Fibroblast of skin of left biceps (primary cell): ENCODE measurements around the gene WDR70.
A peak's percentile ranks its signal among the peaks of the same experiment; 100 is the strongest.
"Not testable (repeated sequence)": the region's sequence is repeated elsewhere in the genome, so short reads cannot be mapped to it uniquely, and the experiment has no call there.

ENCODE experiments used
- DNase-seq, 2 experiments: peaks; one replicate each; pipeline ENCODE4 v3.0.0-alpha.2; 2013; ENCODE audit warnings: low read depth in 2 of 2

Gene WDR70

DNA sequence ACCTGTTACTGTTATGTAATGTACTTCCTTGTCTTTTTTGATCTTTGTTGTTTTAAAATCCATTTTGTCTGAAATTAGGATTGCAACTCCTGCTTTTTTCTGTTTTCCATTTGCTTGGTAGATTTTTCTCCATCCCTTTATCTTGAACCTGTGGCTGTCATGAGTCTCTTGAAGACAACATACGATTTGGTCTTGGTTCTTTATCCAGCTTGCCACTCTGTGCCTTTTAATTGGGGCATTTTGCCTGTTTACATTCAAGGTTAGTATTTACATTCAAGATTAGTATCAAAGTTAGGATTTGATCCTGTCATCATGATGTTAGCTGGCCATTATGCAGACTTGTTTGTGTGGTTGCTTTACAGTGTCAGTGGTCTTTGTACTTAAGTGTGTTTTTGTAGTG is 304.0 kb downstream of the WDR70 start:
- no peak for DNase-seq

- DNase-seq, result no peak
Measured at GRCh38 chr5:37685211-37685610, 306.1 kb downstream of the WDR70 start.

DNA sequence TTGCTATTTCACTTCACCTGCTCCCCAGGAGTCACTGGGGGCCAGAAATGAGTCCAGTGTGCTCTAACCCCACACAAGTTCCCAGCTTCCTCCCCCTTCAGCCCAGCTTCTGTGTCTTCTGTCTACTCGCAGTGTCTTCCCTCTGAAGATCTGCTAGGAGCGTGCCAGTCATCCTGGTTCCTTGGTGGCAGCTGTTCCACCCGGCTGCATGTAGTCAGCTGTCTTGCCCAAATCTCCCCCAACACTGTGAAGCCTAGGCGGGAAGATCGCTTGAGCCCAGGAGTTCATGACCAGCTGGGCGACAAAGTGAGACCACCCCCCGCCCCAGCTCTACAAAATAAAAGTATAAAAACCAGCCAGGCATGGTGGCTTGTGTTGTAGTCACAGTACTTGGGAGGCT is 306.7 kb downstream of the WDR70 start:
- no peak for DNase-seq

DNA sequence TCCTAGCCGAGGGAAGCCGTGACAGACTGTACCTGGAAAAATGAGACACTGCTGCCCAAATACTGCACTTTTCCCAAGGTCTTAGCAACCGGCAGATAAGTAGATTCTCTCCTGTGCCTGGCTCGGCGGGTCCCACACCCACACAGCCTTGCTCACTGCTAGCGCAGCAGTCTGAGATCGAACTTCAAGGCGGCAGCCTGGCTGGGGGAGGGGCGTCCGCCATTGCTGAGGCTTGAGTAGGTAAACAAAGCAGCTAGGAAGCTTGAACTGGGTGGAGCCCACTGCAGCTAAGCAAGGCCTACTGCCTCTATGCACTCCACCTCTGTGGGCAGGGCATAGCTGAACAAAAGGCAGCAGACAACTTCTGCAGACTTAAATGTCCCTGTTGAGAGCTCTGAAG is 309.8 kb downstream of the WDR70 start:
- DNase-seq, result not testable (repeated sequence)

GRCh38 chr5:37694333-37694732 is 315.2 kb downstream of the WDR70 start:
- DNase-seq, result not testable (repeated sequence)

DNA sequence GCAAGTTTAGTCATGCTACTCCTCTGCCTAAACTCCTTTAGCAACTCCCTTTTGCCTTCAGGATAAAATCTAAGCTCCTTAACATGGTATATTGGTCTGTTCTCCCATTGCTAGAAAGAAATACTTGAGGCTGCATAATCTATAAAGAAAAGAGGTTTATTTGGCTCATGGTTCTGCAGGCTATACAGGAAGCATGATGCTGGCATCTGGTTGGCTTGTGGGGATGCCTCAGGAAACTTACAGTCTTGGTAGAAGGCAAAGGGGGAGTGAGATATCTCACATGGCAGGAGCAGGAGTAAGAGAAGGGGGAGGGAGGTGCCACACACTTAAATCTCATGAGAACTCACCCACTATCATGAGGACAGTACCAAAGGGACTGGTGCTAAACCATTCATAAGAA is 315.7 kb downstream of the WDR70 start:
- DNase-seq, result no peak

DNA sequence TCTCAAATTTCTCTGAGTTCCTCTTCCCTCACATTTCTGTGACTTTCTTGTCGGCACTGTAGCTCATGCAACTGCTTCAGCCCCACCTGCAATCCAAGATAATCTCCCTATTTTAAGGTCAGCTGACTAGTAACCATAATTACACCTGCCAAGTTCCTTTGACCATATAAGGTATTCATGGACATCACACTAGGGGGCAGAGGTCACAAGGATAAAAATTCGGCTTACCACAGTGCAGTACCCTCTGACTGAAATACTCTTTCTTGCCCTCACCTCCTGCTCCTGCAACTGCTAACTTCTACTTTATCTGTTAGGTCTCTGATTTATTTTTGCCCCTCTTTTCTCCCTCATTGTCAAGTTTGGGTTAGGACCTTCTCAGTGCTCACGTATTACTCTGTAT is 316.5 kb downstream of the WDR70 start:
- DNase-seq, result no peak

- no peak for DNase-seq
Measured at GRCh38 chr5:37696190-37697021, 317.3 kb downstream of the WDR70 start.

- no peak for DNase-seq
Measured at GRCh38 chr5:37701868-37702267, 322.8 kb downstream of the WDR70 start.

- DNase-seq, result no peak
Measured at GRCh38 chr5:37703841-37704241, 324.7 kb downstream of the WDR70 start.

GRCh38 chr5:37704406-37704805 is 325.3 kb downstream of the WDR70 start:
- DNase-seq, result no peak

GRCh38 chr5:37709020-37709419 is 329.9 kb downstream of the WDR70 start:
- no peak for DNase-seq

DNA sequence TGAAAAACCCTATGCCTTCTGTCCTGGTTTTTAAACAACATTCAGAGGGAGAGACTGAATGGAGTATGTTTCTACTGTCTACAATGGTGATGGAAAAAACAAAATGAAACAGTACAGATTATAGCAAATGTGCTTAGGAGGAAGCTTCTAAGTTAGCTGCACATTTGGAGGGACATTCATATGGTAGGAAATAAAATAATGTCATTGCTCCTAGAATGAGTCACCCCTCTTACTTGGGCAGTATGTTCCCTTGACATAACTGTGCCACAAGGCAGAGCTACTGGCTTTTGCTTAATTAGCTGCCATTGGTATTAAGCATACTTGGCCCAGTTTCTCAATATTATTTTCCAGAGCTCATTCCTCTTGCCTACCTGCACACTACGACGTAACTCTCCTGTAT is 331.8 kb downstream of the WDR70 start:
- DNase-seq, result no peak

- DNase-seq, result no peak
Measured at GRCh38 chr5:37712750-37713149, 333.6 kb downstream of the WDR70 start.

DNA sequence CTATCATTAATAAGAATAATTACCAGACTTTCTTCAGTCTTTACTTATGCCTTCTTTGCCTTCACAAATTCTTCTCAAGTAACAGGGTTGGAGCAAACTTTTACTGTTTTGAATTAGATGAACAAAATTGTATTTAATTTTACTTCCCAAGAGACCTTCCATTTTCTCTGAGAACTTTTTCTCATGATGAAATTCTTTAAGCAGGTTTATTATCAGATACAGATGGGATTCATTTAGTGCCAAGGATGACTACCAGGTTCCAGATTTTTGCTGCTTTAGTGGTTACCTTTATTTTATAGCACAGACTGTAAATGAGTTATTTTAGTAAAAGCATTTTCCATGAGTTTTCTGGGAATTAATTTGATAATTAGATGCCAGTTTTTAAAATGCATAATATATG is 335.6 kb downstream of the WDR70 start:
- DNase-seq, result no peak

GRCh38 chr5:37715361-37715760 is 336.2 kb downstream of the WDR70 start:
- no peak for DNase-seq

DNA sequence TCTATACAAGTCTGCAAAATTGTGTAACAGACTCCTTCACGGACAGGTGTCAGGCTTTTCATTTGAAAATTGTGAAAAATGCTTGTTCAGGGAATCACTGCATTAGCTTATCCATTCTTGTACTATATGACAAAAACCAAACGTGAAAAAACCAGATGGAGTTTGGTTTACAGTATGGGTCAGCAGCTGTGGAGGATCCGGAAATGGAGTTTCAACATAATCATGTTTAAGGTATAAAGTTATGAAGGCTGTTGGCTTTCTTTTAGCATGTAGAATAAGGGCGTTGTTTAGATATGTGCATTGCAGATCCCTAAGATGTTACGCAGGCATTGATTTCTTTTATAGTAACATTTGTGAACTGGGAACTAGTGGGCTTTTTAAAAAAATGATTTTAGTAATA is 336.9 kb downstream of the WDR70 start:
- no peak for DNase-seq

- DNase-seq, result no peak
Measured at GRCh38 chr5:37716405-37716804, 337.3 kb downstream of the WDR70 start.

DNA sequence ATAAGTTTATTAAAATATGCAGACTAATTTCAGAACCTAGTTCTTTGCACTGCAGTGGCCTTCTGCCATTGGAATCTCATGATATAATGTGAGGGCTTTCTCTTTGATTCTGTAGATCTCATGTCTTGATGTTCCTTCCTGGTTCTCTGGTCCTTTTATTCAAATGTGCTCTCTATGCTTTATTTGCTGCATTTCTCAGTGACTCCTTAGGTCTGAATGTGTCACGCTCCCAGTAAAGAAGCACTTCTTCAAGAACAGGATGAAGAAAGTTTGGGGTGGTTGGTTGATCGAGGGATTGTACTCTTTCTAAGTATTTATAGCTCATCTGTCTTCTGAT is 338.1 kb downstream of the WDR70 start:
- DNase-seq, result no peak

- no peak for DNase-seq
Measured at GRCh38 chr5:37717613-37718431, 338.7 kb downstream of the WDR70 start.

DNA sequence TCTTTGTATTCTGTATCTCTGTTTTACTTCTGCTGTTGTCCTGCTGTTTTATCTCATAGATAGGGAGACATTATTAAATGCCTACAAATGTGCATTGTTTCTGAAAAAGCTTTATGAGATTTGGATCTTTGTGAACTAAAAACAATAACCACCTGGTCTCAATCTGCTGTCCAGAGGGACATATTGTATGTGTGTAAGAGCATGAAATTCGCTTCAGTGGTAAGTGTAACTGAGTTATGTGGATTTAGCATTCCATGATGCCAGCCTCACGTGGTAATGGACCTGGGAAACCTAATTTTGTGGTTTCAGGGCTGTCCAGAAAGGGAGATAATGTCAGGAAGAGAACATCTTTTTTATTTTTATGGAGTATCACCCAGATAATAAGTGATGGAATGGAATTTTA is 341.4 kb downstream of the WDR70 start:
- DNase-seq, result no peak

DNA sequence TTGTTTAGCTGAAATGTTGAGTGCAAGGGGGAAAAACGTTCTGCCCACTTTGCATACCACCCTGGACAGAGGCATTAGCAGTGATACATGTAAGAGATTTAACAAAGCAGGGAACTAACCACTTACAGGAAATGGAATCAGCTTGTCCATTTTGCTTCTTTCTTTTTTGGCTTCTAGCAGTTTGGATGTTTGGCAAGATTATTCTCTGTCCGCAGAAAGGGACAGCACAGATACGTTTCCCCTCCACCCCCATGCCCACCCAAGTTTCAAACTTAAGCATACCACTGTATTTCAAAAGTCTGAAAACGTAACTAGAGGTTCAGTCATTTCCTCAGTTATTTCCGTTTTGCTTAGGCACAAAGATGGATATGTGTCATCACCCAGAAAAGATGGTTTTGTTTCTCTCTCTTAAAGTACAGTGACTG is 342.3 kb downstream of the WDR70 start:
- peak in 1 of 2 experiments; percentile 51 for DNase-seq
